Measurements from ENCODE around the gene KMT5C.

The KMT5C gene

GRCh38 chr19:55339105-55339888 is at the start of gene KMT5C:
Gene KMT5C (plus strand): TSS chr19:55339876. CDS start chr19:55341937, 2,061 bp downstream.
- DNase-seq: peak; percentile 100

- no peak for DNase-seq
Measured at GRCh38 chr19:55297267-55297666, 42.4 kb upstream of the KMT5C start.

GRCh38 chr19:55299991-55300390 is 39.7 kb upstream of the KMT5C start:
- no peak for DNase-seq

GRCh38 chr19:55300886-55301458 is 38.7 kb upstream of the KMT5C start:
- no peak for DNase-seq

GRCh38 chr19:55301459-55302317 is 38.0 kb upstream of the KMT5C start:
- peak; percentile 93 for DNase-seq

- no peak for DNase-seq
Measured at GRCh38 chr19:55302318-55302703, 37.4 kb upstream of the KMT5C start.

- no peak for DNase-seq
Measured at GRCh38 chr19:55303477-55303876, 36.2 kb upstream of the KMT5C start.

GRCh38 chr19:55304279-55304978 is 35.2 kb upstream of the KMT5C start:
- DNase-seq: peak; percentile 30

- no peak for DNase-seq
Measured at GRCh38 chr19:55304980-55305379, 34.7 kb upstream of the KMT5C start.

- DNase-seq: peak; percentile 69
Measured at GRCh38 chr19:55305491-55305890, 34.2 kb upstream of the KMT5C start.

GRCh38 chr19:55305983-55306562 is 33.6 kb upstream of the KMT5C start:
- no peak for DNase-seq

- DNase-seq: no peak
Measured at GRCh38 chr19:55306712-55307111, 33.0 kb upstream of the KMT5C start.

GRCh38 chr19:55308281-55308680 is 31.4 kb upstream of the KMT5C start:
- DNase-seq: no peak

- no peak for DNase-seq
Measured at GRCh38 chr19:55309448-55309847, 30.2 kb upstream of the KMT5C start.

GRCh38 chr19:55310498-55310897 is 29.2 kb upstream of the KMT5C start:
- DNase-seq: no peak

GRCh38 chr19:55311397-55311796 is 28.3 kb upstream of the KMT5C start:
- no peak for DNase-seq

GRCh38 chr19:55311797-55312196 is 27.9 kb upstream of the KMT5C start:
- DNase-seq: no peak

- DNase-seq: no peak
Measured at GRCh38 chr19:55312621-55313512, 26.8 kb upstream of the KMT5C start.

GRCh38 chr19:55314396-55314795 is 25.3 kb upstream of the KMT5C start:
- no peak for DNase-seq

- no peak for DNase-seq
Measured at GRCh38 chr19:55315956-55316525, 23.6 kb upstream of the KMT5C start.

GRCh38 chr19:55316646-55317045 is 23.0 kb upstream of the KMT5C start:
- no peak for DNase-seq
